SK-N-MC (cell line): ENCODE data around the gene PPIF.
"Not testable (repeated sequence)": the region's sequence is repeated elsewhere in the genome, so short reads cannot be mapped to it uniquely, and the experiment has no call there.

Experiments
- DNase-seq: peaks from one replicate; pipeline ENCODE4 v3.0.0-alpha.2; 2011; ENCODE audit warnings: low read depth, low spot score
- H3K27ac ChIP-seq: fragments of 200-600 bp; sonication (generic); 2 replicates; pipeline ENCODE4 v1.5.1; 2016; ENCODE audit warnings: mixed run types
- H3K36me3 ChIP-seq: fragments of 200-600 bp; sonication (generic); 2 replicates; pipeline ENCODE4 v1.6.1; 2017; ENCODE audit warnings: antibody characterized with exemption, low read length, mixed read lengths; ENCODE audit not compliant: insufficient read depth
- H3K4me3 ChIP-seq: fragments of 200-600 bp; sonication (generic); 2 replicates; pipeline ENCODE4 v1.5.1; 2016
- H3K9ac ChIP-seq: fragments of 200-600 bp; sonication (generic); 2 replicates; pipeline ENCODE4 v1.8.0; 2017; ENCODE audit warnings: mixed run types, mixed read lengths; ENCODE audit not compliant: insufficient read length
- H3K9me3 ChIP-seq: fragments of 200-600 bp; sonication (generic); 2 replicates; pipeline ENCODE4 v1.6.1; 2017; ENCODE audit warnings: low read depth, mild to moderate bottlenecking, antibody characterized with exemption, low read length, moderate library complexity, mixed read lengths
- EZH2 ChIP-seq: fragments of 200-600 bp; sonication (generic); IDR thresholded peaks from one replicate; pipeline ENCODE4 v1.6.1; 2017; ENCODE audit warnings: antibody characterized with exemption
- FOXP2 ChIP-seq: optimal IDR thresholded peaks from 2 replicates; pipeline ENCODE3; 2011; ENCODE audit warnings: mild to moderate bottlenecking, moderate library complexity; ENCODE audit not compliant: insufficient read depth; ENCODE audit errors: extremely low read length, control extremely low read depth
- POLR2AphosphoS5 ChIP-seq: IDR thresholded peaks from 2 replicates; pipeline ENCODE4 v1.6.1; 2012; ENCODE audit warnings: mild to moderate bottlenecking, low read depth, low read length, borderline replicate concordance

PPIF gene

GRCh38 chr10:79324032-79324695 lies 23.1 kb upstream of the PPIF start:
- Histone ChIP-seq H3K4me3 (no peak overlapping the region), H3K36me3 (no peaks in the 10 kb centered on the region), H3K27ac (no peak overlapping the region), H3K9ac (no peak overlapping the region), H3K9me3 (no peaks in the 10 kb centered on the region)
- DNase-seq: no peak
- TF ChIP-seq POLR2AphosphoS5: no peak
- no peak for TF ChIP-seq EZH2

GRCh38 chr10:79326361-79327089 lies 20.7 kb upstream of the PPIF start:
- H3K27ac ChIP-seq: no peak overlapping the region
- DNase-seq: no peak

GRCh38 chr10:79327090-79327457 lies 20.2 kb upstream of the PPIF start:
- no peak for DNase-seq
- no peak for TF ChIP-seq EZH2
- TF ChIP-seq POLR2AphosphoS5: no peak
- no peak for TF ChIP-seq FOXP2
- Histone ChIP-seq H3K36me3 (no peaks in the 10 kb centered on the region), H3K9me3 (no peaks in the 10 kb centered on the region), H3K27ac (no peak overlapping the region), H3K4me3 (no peak overlapping the region), H3K9ac (no peak overlapping the region)

More at GRCh38 chr10:79326361-79327089, 20.7 kb upstream of the PPIF start:
- H3K9me3 ChIP-seq: no peaks in the 10 kb centered on the region
- H3K36me3 ChIP-seq: no peaks in the 10 kb centered on the region
- no peak for TF ChIP-seq FOXP2
- TF ChIP-seq POLR2AphosphoS5: no peak
- TF ChIP-seq EZH2: no peak
- no peak overlapping the region for H3K9ac ChIP-seq
- no peak overlapping the region for H3K4me3 ChIP-seq

GRCh38 chr10:79328147-79328701 lies 19.0 kb upstream of the PPIF start:
- H3K4me3 ChIP-seq: no peak overlapping the region
- no peaks in the 10 kb centered on the region for H3K9me3 ChIP-seq
- H3K9ac ChIP-seq: no peak overlapping the region
- H3K27ac ChIP-seq: no peak overlapping the region
- no peaks in the 10 kb centered on the region for H3K36me3 ChIP-seq
- TF ChIP-seq POLR2AphosphoS5 (no peak), EZH2 (no peak), FOXP2 (no peak)
- no peak for DNase-seq

- Histone ChIP-seq H3K4me3 (no peak overlapping the region), H3K36me3 (no peaks in the 10 kb centered on the region), H3K9ac (no peak overlapping the region), H3K9me3 (no peaks in the 10 kb centered on the region), H3K27ac (no peak overlapping the region)
- DNase-seq: no peak
- no peak for TF ChIP-seq POLR2AphosphoS5
- no peak for TF ChIP-seq EZH2
- no peak for TF ChIP-seq FOXP2
These were observed 18.3 kb upstream of the PPIF start for GRCh38 chr10:79328737-79329504.

- H3K27ac ChIP-seq: no peak overlapping the region
- H3K9ac ChIP-seq: no peak overlapping the region
- TF ChIP-seq EZH2 (no peak), POLR2AphosphoS5 (no peak), FOXP2 (no peak)
- H3K36me3 ChIP-seq: no peaks in the 10 kb centered on the region
- H3K4me3 ChIP-seq: no peak overlapping the region
- no peak for DNase-seq
- no peaks in the 10 kb centered on the region for H3K9me3 ChIP-seq
These were observed 17.7 kb upstream of the PPIF start for GRCh38 chr10:79329529-79329928.

- no peak for DNase-seq
- H3K27ac ChIP-seq: no peak overlapping the region
- H3K4me3 ChIP-seq: no peak overlapping the region
- TF ChIP-seq EZH2: no peak
- TF ChIP-seq FOXP2: no peak
- no peak for TF ChIP-seq POLR2AphosphoS5
- H3K36me3 ChIP-seq: no peaks in the 10 kb centered on the region
- H3K9ac ChIP-seq: no peak overlapping the region
- H3K9me3 ChIP-seq: no peaks in the 10 kb centered on the region
These were observed 16.0 kb upstream of the PPIF start for GRCh38 chr10:79331226-79331625.

GRCh38 chr10:79331709-79332108 lies 15.6 kb upstream of the PPIF start:
- Histone ChIP-seq H3K9ac (no peak overlapping the region), H3K9me3 (no peaks in the 10 kb centered on the region), H3K36me3 (no peaks in the 10 kb centered on the region), H3K27ac (no peak overlapping the region), H3K4me3 (no peak overlapping the region)
- DNase-seq: no peak
- TF ChIP-seq POLR2AphosphoS5 (no peak), EZH2 (no peak), FOXP2 (no peak)

- not testable (repeated sequence) for H3K36me3 ChIP-seq, H3K27ac ChIP-seq, H3K4me3 ChIP-seq, H3K9ac ChIP-seq, DNase-seq, H3K9me3 ChIP-seq
These were observed 14.5 kb upstream of the PPIF start for GRCh38 chr10:79332610-79333315.
